Vagina (tissue), 2 donors: ENCODE results near the gene DNAH2. TPM values are rescaled to one million over a fixed set of nuclear protein-coding genes. Genes with fewer than 3 reads are reported as not detected.

Experiments
- DNase-seq, 2 donors: peaks; one replicate each; pipeline ENCODE4 v3.0.0-alpha.2; 2017; ENCODE audit errors: extremely low spot score in 2 of 2
- H3K27ac ChIP-seq: fragments of 200-600 bp; sonication (generic); one replicate; pipeline ENCODE4 v1.5.1; 2019
- H3K27me3 ChIP-seq: fragments of 200-600 bp; sonication (generic); one replicate; pipeline ENCODE4 v1.5.1; 2019
- H3K36me3 ChIP-seq, 2 donors: fragments of 200-600 bp; sonication (generic); one replicate each; pipeline ENCODE4 v1.5.1; 2017 to 2019
- H3K4me1 ChIP-seq: fragments of 200-600 bp; sonication (generic); one replicate; pipeline ENCODE4 v1.5.1; 2019
- H3K4me3 ChIP-seq, 2 donors: fragments of 200-600 bp; sonication (generic); 1 replicate in 1 of 2; 2 replicates in 1 of 2; pipeline ENCODE4 v1.5.1; 2016 to 2019
- H3K9me3 ChIP-seq: fragments of 200-600 bp; sonication (generic); one replicate; pipeline ENCODE4 v1.5.1; 2019
- POLR2A ChIP-seq, 2 donors: fragments of 450-650 bp; IDR thresholded peaks; one replicate each; pipeline ENCODE4 v1.6.1; 2017; ENCODE audit warnings: antibody characterized with exemption in 2 of 2, mild to moderate bottlenecking in 2 of 2, moderate library complexity in 2 of 2
- POLR2AphosphoS5 ChIP-seq, 2 donors: sonication (generic); formaldehyde crosslinking; IDR thresholded peaks; one replicate each; pipeline ENCODE4 v1.9.0; 2017; ENCODE audit warnings: antibody characterized with exemption in 2 of 2, mild to moderate bottlenecking in 2 of 2, low read depth in 1 of 2; ENCODE audit not compliant: insufficient read depth in 1 of 2
- intact Hi-C: fragments of 100-400 bp; cut with DNase I; formaldehyde crosslinking; loops from one replicate; pipeline ENCODE4 v1.15.1; 2023
- total RNA-seq: library from RNA; depleted of rRNA; stranded (reverse); fragments of >200 nt; gene quantifications from one replicate; pipeline ENCODE4 v1.2.3, GENCODE V29; 2016
- TF ChIP-seq, protein P1 (sequence below), 3 experiments: fragments of 450-650 bp in 2 of 3; fragments of 200-600 bp in 1 of 3; sonication (generic) in 1 of 3; IDR thresholded peaks; one replicate each; pipeline ENCODE4 v1.5.1; 2017 to 2019; ENCODE audit warnings: antibody characterized with exemption in 3 of 3, mild to moderate bottlenecking in 2 of 3, moderate library complexity in 2 of 3

Gene DNAH2
- total RNA-seq, 1 donor from 2014 or later: 0.49 TPM

GRCh38 chr17:7848131-7848579, 130.6 kb downstream of the DNAH2 start:
- H3K4me1 ChIP-seq: peaks cover 37% of the 10 kb centered on the region
- DNase-seq: no peak
- TF ChIP-seq POLR2AphosphoS5 (IDR thresholded peaks at IDR 0.05; ENCODE audit: insufficient read depth in 1 of 2, low read depth in 1 of 2) (no peak), POLR2A (IDR thresholded peaks at IDR 0.05) (no peak)
- TF ChIP-seq, protein P1, sequence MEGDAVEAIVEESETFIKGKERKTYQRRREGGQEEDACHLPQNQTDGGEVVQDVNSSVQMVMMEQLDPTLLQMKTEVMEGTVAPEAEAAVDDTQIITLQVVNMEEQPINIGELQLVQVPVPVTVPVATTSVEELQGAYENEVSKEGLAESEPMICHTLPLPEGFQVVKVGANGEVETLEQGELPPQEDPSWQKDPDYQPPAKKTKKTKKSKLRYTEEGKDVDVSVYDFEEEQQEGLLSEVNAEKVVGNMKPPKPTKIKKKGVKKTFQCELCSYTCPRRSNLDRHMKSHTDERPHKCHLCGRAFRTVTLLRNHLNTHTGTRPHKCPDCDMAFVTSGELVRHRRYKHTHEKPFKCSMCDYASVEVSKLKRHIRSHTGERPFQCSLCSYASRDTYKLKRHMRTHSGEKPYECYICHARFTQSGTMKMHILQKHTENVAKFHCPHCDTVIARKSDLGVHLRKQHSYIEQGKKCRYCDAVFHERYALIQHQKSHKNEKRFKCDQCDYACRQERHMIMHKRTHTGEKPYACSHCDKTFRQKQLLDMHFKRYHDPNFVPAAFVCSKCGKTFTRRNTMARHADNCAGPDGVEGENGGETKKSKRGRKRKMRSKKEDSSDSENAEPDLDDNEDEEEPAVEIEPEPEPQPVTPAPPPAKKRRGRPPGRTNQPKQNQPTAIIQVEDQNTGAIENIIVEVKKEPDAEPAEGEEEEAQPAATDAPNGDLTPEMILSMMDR (IDR thresholded peaks at IDR 0.05): no peak
- no peak overlapping the region for H3K27ac ChIP-seq
- no peaks in the 10 kb centered on the region for H3K9me3 ChIP-seq
- H3K27me3 ChIP-seq: no peaks in the 10 kb centered on the region
- H3K36me3 ChIP-seq: peaks cover 0 to 55% of the 10 kb centered on the region in 2 donors
- H3K4me3 ChIP-seq: no peak overlapping the region
- intact Hi-C loops: no loop called here

GRCh38 chr17:7848739-7849129, 131.2 kb downstream of the DNAH2 start:
- intact Hi-C loops: no loop called here
- Histone ChIP-seq H3K9me3 (no peaks in the 10 kb centered on the region), H3K27ac (no peak overlapping the region), H3K4me3 (no peak overlapping the region), H3K27me3 (no peaks in the 10 kb centered on the region), H3K36me3 (peaks cover 0 to 56% of the 10 kb centered on the region in 2 donors), H3K4me1 (peaks cover 31% of the 10 kb centered on the region)
- TF ChIP-seq, protein P1 (IDR thresholded peaks at IDR 0.05): no peak
- TF ChIP-seq POLR2AphosphoS5 (IDR thresholded peaks at IDR 0.05; ENCODE audit: insufficient read depth in 1 of 2, low read depth in 1 of 2) (no peak), POLR2A (IDR thresholded peaks at IDR 0.05) (no peak)
- no peak for DNase-seq

GRCh38 chr17:7849130-7849750, 131.7 kb downstream of the DNAH2 start:
- H3K4me1 ChIP-seq: peaks cover 26% of the 10 kb centered on the region
- TF ChIP-seq, protein P1 (IDR thresholded peaks at IDR 0.05): no peak
- TF ChIP-seq POLR2AphosphoS5 (IDR thresholded peaks at IDR 0.05; ENCODE audit: insufficient read depth in 1 of 2, low read depth in 1 of 2): peak in 1 of 2 donors; percentile 19
- H3K4me3 ChIP-seq: no peak overlapping the region
- intact Hi-C loops: no loop called here
- no peaks in the 10 kb centered on the region for H3K9me3 ChIP-seq
- no peaks in the 10 kb centered on the region for H3K27me3 ChIP-seq
- peaks cover 0 to 56% of the 10 kb centered on the region in 2 donors for H3K36me3 ChIP-seq
- no peak overlapping the region for H3K27ac ChIP-seq
- no peak for DNase-seq

DNA sequence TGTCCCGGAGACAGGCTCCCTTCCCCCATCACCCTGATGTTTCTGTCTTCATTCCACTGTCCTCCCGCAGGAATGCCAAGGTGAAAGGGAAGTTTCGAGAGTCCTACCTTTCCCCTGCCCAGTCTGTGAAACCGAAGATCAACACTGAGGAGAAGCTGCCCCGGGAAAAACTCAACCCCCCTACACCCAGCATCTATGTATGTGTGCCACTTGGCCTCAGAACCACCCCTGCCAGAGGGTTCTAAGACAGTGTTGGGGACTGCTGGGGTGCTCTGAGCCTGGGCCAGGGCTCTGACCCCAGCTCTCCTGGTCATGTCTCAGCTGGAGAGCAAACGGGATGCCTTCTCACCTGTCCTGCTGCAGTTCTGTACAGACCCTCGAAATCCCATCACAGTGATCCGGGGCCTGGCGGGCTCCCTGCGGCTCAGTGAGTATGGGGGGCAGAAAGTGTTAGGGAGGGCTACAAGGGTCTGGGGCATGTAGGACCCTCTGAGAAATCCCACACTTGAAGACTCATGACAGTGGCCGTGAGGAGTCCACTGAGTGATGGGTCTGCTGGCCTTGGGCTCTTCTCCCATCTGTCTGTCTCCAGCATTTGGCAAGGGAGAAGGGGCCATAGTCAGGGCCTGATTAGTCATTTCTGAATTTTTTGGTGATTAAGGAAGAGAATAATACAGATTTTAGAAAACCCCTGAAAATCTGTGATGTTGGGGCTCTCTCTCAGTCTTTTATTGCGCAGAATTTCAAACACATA, 132.4 kb downstream of the DNAH2 start:
- H3K4me1 ChIP-seq: peaks cover 25% of the 10 kb centered on the region
- no peak overlapping the region for H3K27ac ChIP-seq
- H3K4me3 ChIP-seq: no peak overlapping the region
- DNase-seq: no peak
- H3K36me3 ChIP-seq: peaks cover 0 to 56% of the 10 kb centered on the region in 2 donors
- intact Hi-C loops: loop anchor here (5.0 kb wide), 1 partner anchor 37 kb away; the partner anchor contains the start of gene CHD3
- H3K27me3 ChIP-seq: no peaks in the 10 kb centered on the region
- no peaks in the 10 kb centered on the region for H3K9me3 ChIP-seq
- TF ChIP-seq, protein P1 (IDR thresholded peaks at IDR 0.05): no peak
- TF ChIP-seq POLR2A (IDR thresholded peaks at IDR 0.05) (no peak), POLR2AphosphoS5 (IDR thresholded peaks at IDR 0.05; ENCODE audit: insufficient read depth in 1 of 2, low read depth in 1 of 2) (no peak)
